Measurements from ENCODE around the gene LRCH4. TPM values are rescaled to one million over a fixed set of nuclear protein-coding genes. Genes with fewer than 3 reads are reported as not detected.

LRCH4 gene
- total and polyA plus RNA-seq, 2 of the 13 experiments (the other 11 are each of a cell fraction or from before 2014, with no cell fraction given), result 7.0 to 9.3 TPM

GRCh38 chr7:100568176-100568895 is 17.6 kb downstream of the LRCH4 start (continued):
- TF ChIP-seq AKNA (CRISPR knock-in tag; IDR thresholded peaks at IDR 0.05; ENCODE audit: borderline replicate concordance) (no peak), TEAD3 (CRISPR knock-in tag; optimal IDR thresholded peaks at IDR 0.05; ENCODE audit: borderline replicate concordance) (peak; percentile 39), ZNF615 (CRISPR knock-in tag; IDR thresholded peaks at IDR 0.05; ENCODE audit: borderline replicate concordance) (0 out of 2 replicates have a peak, but pooled peaks have one; percentile 50), ZNF772 (CRISPR knock-in tag; IDR thresholded peaks at IDR 0.05) (peak; percentile 74; the same call in 1 of the 2 replicates), REPIN1 (CRISPR knock-in tag; IDR thresholded peaks at IDR 0.05; ENCODE audit: borderline replicate concordance, low read depth) (peak; percentile 84; the same call in 1 of the 2 replicates), FIP1L1 (IDR thresholded peaks at IDR 0.05; ENCODE audit: borderline replicate concordance, insufficient read depth, low read depth, low read length) (0 out of 2 replicates have a peak, but pooled peaks have one; percentile 14), HHEX (CRISPR knock-in tag; IDR thresholded peaks at IDR 0.05) (no peak), ZSCAN21 (CRISPR knock-in tag; IDR thresholded peaks at IDR 0.05; ENCODE audit: borderline replicate concordance) (peak; percentile 44; the same call in 1 of the 2 replicates), ZNF33B (CRISPR knock-in tag; IDR thresholded peaks at IDR 0.05) (peak; percentile 21; the same call in 1 of the 2 replicates), ZNF230 (CRISPR knock-in tag; IDR thresholded peaks at IDR 0.05) (no peak), ZNF292 (CRISPR knock-in tag; IDR thresholded peaks at IDR 0.05; ENCODE audit: borderline replicate concordance, low read depth) (no peak; the same call in 1 of the 2 replicates), ZNF781 (CRISPR knock-in tag; IDR thresholded peaks at IDR 0.05; ENCODE audit: borderline replicate concordance, not compliant biosample characterization) (peak; percentile 6), MLX (CRISPR knock-in tag; IDR thresholded peaks at IDR 0.05) (peak; percentile 91), ZNF572 (CRISPR knock-in tag; IDR thresholded peaks at IDR 0.05) (0 out of 2 replicates have a peak, but pooled peaks have one; percentile 79), MZF1 (CRISPR knock-in tag; IDR thresholded peaks at IDR 0.05; ENCODE audit: borderline replicate concordance) (0 out of 2 replicates have a peak, but pooled peaks have one; percentile 33), ZNF704 (CRISPR knock-in tag; IDR thresholded peaks at IDR 0.05; ENCODE audit: borderline replicate concordance) (0 out of 2 replicates have a peak, but pooled peaks have one; percentile 15), DBP (CRISPR knock-in tag; IDR thresholded peaks at IDR 0.05; ENCODE audit: not compliant biosample characterization) (no peak), SATB2 (CRISPR knock-in tag; IDR thresholded peaks at IDR 0.05) (peak; percentile 70; the same call in 1 of the 2 replicates), ZNF362 (CRISPR knock-in tag; IDR thresholded peaks at IDR 0.05; ENCODE audit: borderline replicate concordance) (peak; percentile 52; the same call in 1 of the 2 replicates)

Data from HepG2 (cell line).